ENCODE results near the gene ESRRB.

Gene ESRRB

GRCh38 chr14:76375947-76376404, at the start of gene ESRRB:
Gene ESRRB, plus strand, starts transcription at chr14:76376137. Its CDS starts 265 bp downstream, at chr14:76376402.
- peak; percentile 50 for DNase-seq

GRCh38 chr14:76326918-76327689, 48.8 kb upstream of the ESRRB start:
- no peak for DNase-seq

DNA sequence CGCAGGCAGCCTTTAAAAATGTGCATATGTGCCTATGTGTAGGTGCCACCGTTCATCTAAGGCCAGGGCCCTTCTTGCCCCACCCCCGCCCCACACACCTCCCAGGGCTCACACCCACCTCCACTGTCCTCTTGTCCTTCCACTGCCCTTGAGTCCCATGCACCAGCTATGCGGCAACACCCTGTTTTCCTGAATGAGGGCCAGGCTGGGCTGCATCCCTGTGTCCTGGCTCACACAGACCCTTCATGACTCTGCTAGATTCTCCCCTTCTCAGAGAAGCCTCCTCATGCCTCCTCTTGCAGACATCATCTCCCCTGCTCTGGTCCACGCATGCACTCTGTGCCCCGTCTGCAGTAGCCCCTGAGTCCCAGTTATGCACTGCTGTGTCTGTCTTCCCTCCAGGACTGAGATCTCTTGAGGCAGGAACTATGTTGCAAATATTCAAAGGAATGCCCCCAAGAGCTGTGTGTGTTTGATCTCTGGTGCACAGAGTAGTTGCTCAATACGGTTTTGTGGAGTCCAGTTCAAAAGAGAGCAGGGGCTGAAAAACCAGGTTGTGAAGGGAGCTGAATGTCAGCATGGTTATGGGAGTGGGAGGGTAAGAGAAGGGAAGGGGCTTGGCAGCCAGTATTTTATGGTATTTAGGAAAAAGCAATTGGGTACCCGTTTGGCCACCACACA, 47.3 kb upstream of the ESRRB start:
- DNase-seq: no peak

DNA sequence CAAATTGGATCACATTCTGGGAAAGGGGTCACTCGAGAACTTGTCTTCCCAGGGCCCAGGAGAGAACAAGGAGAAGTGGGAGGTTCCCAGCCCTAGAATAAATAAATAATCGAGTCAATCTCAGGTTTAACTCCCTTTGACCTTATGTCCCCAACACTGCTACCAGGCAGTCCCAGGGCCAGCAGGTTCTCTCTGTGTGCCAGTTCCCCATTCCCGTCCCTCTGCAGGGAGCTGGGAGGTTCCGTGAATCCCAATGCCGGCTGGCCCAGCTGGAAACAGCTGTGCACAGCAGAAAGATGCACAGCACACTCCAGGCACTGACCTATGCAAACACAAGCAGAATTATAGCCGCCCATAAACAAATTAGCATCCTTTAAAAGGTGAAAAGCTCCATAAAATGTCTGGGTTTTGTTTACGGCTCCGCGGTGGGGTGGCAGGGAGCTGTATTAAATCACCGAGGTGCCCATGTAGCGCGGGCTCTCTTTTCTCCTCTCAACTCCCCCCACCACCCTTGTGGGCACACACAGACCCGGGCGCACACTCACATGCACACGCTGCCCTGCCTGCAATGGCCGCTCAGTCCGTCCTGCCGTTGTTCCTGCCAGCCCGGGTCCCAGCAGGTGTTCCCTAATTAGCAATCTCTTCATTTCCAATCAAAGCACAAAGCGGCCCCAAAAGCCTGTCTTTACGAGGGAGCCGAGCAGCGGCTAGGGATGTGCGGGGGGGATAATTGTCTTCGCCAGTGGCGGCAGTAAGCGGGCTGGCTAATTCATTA, 46.6 kb upstream of the ESRRB start:
- DNase-seq: no peak

GRCh38 chr14:76329951-76330350, 46.0 kb upstream of the ESRRB start:
- no peak for DNase-seq

DNA sequence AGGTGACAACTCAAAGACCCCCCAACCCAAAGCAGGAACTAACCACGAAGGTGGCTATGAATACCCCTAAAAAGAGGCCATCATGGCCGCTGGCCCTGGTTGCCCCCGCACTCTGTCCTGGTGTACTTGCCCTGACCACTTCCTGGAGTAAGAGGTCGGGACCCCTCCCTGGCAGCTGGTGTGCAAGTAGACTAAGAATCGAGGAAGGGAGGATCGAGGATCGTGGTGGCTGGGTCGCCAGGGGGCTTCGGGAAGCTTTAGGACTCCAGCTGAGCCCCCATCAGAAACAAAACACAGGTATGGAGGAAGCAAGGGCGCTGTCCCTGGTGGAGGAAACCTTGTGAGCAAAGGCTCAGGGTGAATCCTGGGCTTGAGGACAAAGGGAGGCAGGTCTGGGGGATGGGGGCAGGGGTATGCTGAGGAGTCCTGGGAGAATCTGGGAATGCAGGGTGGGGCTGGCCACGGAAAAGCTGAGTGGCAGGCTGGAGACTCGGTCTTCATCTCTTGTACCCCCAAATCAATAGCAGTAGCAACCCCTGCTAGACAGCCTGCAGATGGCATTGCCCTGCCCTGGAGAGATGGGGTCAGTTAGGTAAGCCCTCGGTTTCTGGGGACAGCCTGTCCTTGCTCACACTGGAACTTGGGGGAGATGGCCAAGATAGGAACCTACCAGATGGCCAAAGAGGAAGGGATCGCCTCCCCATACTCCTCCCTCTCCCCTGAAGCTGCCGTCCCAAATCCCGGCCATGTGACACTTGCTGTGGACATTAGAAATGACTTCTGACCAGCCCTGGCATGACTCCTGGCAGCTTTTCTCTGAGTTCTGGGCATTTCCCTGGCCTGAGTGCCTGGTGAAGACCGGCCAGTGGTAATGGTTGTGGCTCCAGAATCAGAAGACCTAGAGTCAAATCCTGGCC, 45.3 kb upstream of the ESRRB start:
- no peak for DNase-seq

DNA sequence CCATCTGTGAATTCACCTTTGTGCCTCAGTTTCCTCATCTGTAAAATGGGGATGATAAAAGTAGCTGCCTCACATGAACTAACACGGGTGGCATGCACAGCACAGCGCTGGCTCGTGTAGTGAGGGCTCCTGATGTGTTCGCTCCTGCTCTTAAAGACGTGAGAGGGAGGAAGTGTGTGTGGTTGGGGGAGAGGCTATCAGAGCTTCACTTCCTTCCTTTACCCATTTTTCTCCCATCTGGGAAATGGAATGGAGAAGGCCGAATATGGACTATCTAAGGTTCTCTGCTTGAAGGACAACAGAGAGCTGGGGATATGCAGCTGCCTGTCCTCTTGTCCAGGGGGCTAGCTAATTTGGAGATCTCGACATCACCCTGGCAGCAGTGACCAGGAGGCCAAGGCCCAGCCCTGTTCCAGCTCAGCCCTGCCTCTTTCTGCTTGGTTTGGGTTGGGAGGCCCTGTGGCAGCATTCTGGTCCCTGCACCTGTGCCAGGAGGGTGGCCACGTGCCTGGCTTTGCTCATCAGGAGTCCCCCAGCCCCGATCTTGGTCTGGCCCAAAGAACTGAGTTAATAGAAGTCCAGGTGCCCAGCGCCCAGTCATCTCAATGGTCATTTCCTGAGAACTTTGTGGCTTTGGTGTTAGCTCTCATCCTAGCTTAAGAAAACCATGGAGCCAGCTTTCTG, 44.5 kb upstream of the ESRRB start:
- no peak for DNase-seq

DNA sequence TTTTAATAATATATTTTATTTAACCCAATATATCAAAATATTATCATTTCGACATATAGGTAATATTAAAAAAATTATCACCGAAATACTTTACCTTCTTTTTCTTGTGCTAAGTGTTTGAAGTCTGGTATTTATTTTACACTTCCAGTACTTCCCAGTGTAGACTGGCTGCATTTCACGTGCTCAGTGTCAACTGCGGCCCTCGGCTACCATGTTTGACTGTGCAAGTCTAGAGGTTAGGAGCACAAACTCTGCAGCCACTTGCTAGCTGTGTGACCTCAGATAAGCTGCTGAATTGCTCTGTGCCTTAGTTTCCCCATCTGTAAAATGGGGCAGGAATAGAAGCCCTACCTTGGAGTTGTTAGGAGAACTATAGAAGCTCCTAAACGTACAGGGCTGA, 42.3 kb upstream of the ESRRB start:
- no peak for DNase-seq

DNA sequence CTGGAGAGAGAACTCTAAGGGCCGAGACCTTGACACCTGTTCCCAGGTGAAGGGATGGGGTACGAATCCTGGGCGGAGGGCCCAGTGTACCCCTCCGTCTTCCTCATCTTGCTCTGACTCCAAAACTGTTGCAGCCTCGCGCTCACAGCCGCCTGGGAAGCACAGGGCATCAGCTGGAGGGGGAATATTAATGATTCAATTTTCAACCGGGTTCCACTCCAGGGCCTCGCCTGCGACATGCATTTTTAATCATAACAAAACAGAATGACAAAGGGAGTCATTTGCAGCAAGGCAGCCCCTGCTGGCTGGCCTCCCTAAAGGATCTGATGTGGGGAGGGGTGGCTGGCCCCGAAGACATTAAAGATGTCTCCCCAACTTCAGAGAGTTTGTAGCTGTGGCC, 41.6 kb upstream of the ESRRB start:
- DNase-seq: no peak

DNA sequence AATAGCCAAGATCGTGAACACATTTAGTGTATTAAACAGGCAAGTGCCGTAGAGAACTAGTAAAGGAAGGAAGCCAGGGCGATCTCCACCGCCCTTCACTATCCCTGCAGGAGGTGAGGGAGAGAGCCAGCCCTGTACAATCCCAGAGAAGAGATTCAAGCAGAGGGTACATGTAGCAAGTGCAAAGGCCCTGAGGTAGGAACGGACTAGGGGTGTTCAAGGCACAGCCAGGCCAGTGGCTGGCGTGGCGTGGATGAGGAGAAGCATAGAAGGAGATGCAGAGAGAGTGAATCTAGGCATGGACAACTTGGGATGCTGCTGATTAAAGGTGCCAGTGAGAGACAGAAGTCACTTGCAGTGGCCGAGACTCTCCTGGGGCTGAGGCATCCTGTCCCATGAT, 39.1 kb upstream of the ESRRB start:
- no peak for DNase-seq

DNA sequence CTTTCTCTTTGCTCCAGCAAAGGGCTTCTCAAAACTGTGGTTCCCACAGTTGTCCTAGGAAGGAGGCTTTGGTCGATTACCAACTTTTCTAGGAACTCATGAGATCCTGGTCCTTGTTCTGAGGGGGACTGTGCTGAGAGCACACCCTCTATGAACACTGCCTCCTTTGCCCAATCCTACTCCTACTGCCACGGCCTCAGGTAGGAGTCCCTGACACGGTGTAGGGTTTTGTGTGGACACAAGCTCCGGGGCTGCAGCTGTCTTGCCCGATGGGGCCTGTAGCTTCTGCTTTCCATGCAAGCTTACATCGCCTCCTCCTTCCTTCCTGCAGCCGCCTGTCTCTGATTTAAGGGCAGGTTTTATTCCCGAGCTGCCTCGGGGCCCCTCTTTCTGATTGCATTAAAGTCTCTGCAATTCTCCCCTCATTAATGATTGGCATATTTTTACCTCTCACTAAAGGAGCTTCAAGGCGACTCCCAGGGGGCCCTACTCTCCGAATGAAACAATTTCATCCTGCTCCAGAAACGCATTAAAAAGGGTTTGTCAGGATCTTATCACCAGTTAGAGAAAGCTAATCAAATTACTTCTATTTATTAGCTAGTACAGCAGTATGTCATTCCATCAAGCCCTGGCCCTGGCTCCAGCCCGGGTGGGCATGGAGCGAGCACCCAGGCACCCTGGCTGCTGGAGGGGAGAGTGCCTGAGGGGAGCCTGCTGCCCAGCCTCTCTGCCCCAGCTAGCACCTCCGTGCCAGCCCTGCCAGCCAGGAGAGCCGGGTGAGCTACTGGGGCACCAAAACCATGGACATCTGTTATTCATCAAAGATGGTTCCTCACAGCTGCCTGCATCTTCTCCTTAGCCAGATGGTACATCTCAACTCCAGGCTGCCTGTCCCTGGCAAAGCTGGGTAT, 38.0 kb upstream of the ESRRB start:
- no peak for DNase-seq

GRCh38 chr14:76339728-76340615, 36.0 kb upstream of the ESRRB start:
- no peak for DNase-seq

GRCh38 chr14:76343386-76343785, 32.6 kb upstream of the ESRRB start:
- no peak for DNase-seq

- no peak for DNase-seq
These were observed 29.4 kb upstream of the ESRRB start for GRCh38 chr14:76346391-76347160.

DNA sequence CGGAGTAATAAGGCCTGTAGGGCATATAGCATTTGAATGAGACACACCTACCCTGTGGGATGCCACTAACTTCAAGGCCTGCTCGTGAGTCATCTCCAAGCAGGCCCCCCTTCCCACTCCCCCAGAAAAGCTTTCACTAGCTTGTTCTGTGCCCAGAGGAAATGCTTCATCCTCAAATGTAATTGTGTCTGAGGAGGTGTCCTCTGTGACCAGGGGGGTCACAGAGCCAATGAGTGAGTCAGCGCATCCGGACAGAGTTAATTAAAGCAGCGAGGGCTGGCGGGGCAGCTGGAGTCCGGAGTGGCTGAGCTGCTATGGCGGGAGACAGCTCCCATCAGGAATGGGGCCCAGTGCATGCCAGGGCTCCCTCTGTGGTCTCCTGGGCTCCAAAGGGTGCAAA, 27.0 kb upstream of the ESRRB start:
- no peak for DNase-seq

DNA sequence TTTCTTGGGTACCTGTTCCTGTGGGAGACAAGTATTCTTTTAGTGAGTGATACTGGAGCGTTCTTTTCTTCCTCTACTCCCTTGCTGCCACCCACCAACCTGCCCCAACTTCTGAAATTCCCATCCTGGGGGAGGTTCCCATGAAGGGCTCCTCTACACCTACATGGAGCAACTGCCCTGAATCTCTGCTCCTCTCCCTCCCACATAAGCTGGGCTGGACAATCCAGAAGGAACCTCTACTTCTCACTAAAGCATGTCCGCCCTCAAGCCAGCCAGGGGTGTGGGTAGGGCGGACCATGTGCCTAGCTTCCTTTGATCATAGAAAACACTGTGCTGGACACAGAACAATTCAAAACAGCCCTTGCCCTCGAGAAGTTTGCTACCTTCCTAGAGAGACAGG, 25.9 kb upstream of the ESRRB start:
- no peak for DNase-seq

- no peak for DNase-seq
These were observed 25.3 kb upstream of the ESRRB start for GRCh38 chr14:76350671-76351070.

GRCh38 chr14:76351941-76352340, 24.0 kb upstream of the ESRRB start:
- no peak for DNase-seq
